ENCODE measurements around the gene NDUFB7. TPM values are rescaled to one million over a fixed set of nuclear protein-coding genes. Genes with fewer than 3 reads are reported as not detected.

Gene NDUFB7
- total RNA-seq (2021) (192 and 248 TPM in 2 replicates), Bru-seq, nascent RNA (percentile 68 among the genes with signal in this experiment), BruChase-seq, experiment 1, labeled RNA remaining after a 2-hour chase (percentile 66 among the genes with signal in this experiment), BruChase-seq, experiment 2, labeled RNA remaining after a 6-hour chase (percentile 75 among the genes with signal in this experiment)
- long read RNA-seq, transcript NDUFB7-201 (3 exons, 531 nt) = major isoform, 288 of 297 reads
- long read RNA-seq, partial matches to known transcripts = 4 of 297 reads
- long read RNA-seq, other reads (novel, unspliced or antisense) = 4 of 297 reads

GRCh38 chr19:14571695-14572490 is at the start of gene NDUFB7:
NDUFB7 (minus strand) TSS chr19:14572066; CDS start chr19:14572000, 66 bp downstream.
- no peaks in the 10 kb centered on the region for H3K27me3 ChIP-seq (ENCODE audit: insufficient read depth, low read depth)
- H3K4me2 ChIP-seq = peak within 1 kb of the TSS; percentile 97
- 0 out of 2 replicates have a peak within 1 kb of the TSS, but pooled peaks have one; percentile 10 for H3K27ac ChIP-seq
- no peaks in the 10 kb centered on the region for H3K36me3 ChIP-seq (ENCODE audit: low read depth)
- no peaks in the 10 kb centered on the region for H3K9me2 ChIP-seq (ENCODE audit: insufficient read depth)
- TF ChIP-seq CTCF (conservative IDR thresholded peaks at IDR 0.05) (peak; percentile 69), EZH2 (IDR thresholded peaks at IDR 0.05; ENCODE audit: low read depth) (no peak)
- CTCF ChIA-PET = interaction anchor here (0.6 to 0.9 kb wide), 2 partner anchors 46 to 62 kb away, joined by 4 to 7 read pairs; no protein-coding TSS in a partner anchor
- peak within 1 kb of the TSS; percentile 66 for H3K4me3 ChIP-seq
- BruUV-seq (replicated peaks) = no TSS peak
- POLR2A ChIA-PET (ENCODE audit: unreplicated experiment) = interaction anchor here (0.6 to 0.7 kb wide), 5 partner anchors 34 to 1626 kb away, joined by 3 to 12 read pairs (median 4); partner anchors contain the start of gene ZNF333
- H4K20me1 ChIP-seq (ENCODE audit: insufficient read depth) = peaks cover 25% of the 10 kb centered on the region
- no peaks in the 10 kb centered on the region for H3K9me3 ChIP-seq (ENCODE audit: insufficient read depth, low read depth)
- peak; percentile 88 to 93 for DNase-seq
- H3F3A ChIP-seq (ENCODE audit: insufficient read depth, low read depth) = peaks cover 43% of the 10 kb centered on the region; the same call in 1 of the 2 replicates
- peaks cover 14% of the 10 kb centered on the region for H3K4me1 ChIP-seq (replicated peaks; ENCODE audit: insufficient read depth)
- intact Hi-C loops (cut with micrococcal nuclease; ENCODE audit: unreplicated experiment) = loop anchor here (1.0 to 5.0 kb wide), 2 partner anchors 300 to 436 kb away; partner anchors contain the start of gene ASF1B
- peak within 1 kb of the TSS; percentile 81 for H2AFZ ChIP-seq
- peaks cover 36% of the 10 kb centered on the region for H3K79me2 ChIP-seq (ENCODE audit: low read depth)

- no peaks in the 10 kb centered on the region for H3K36me3 ChIP-seq (ENCODE audit: low read depth)
- ChIA-PET POLR2A (ENCODE audit: unreplicated experiment) (no interaction called here), CTCF (no interaction called here)
- H3F3A ChIP-seq (ENCODE audit: insufficient read depth, low read depth) = no peaks in the 10 kb centered on the region
- H3K27ac ChIP-seq = no peak overlapping the region
- intact Hi-C loops (cut with micrococcal nuclease; ENCODE audit: unreplicated experiment) = no loop called here
- DNase-seq = no peak
- peaks cover 13% of the 10 kb centered on the region for H3K9me3 ChIP-seq (ENCODE audit: insufficient read depth, low read depth)
- H3K27me3 ChIP-seq (ENCODE audit: insufficient read depth, low read depth) = 0 out of 2 replicates have a peak, but pooled peaks cover 14% of the 10 kb centered on the region
- H3K4me2 ChIP-seq = no peak overlapping the region
- H3K4me1 ChIP-seq (replicated peaks; ENCODE audit: insufficient read depth) = no peaks in the 10 kb centered on the region
- H2AFZ ChIP-seq = no peak overlapping the region
- no peak overlapping the region for H3K4me3 ChIP-seq
- no peaks in the 10 kb centered on the region for H4K20me1 ChIP-seq (ENCODE audit: insufficient read depth)
- H3K79me2 ChIP-seq (ENCODE audit: low read depth) = no peaks in the 10 kb centered on the region
- no TSS peak for BruUV-seq (replicated peaks)
- TF ChIP-seq EZH2 (IDR thresholded peaks at IDR 0.05; ENCODE audit: low read depth) (no peak), CTCF (conservative IDR thresholded peaks at IDR 0.05) (no peak)
- H3K9me2 ChIP-seq (ENCODE audit: insufficient read depth) = no peaks in the 10 kb centered on the region
Measured at GRCh38 chr19:14619404-14619803, 47.5 kb upstream of the NDUFB7 start.

GRCh38 chr19:14616407-14616806 is 44.5 kb upstream of the NDUFB7 start:
- H3K4me3 ChIP-seq = no peak overlapping the region
- intact Hi-C loops (cut with micrococcal nuclease; ENCODE audit: unreplicated experiment) = no loop called here
- DNase-seq = no peak
- H3K27ac ChIP-seq = no peak overlapping the region
- TF ChIP-seq CTCF (conservative IDR thresholded peaks at IDR 0.05) = no peak
- no peak for TF ChIP-seq EZH2 (IDR thresholded peaks at IDR 0.05; ENCODE audit: low read depth)
- no peaks in the 10 kb centered on the region for H3K79me2 ChIP-seq (ENCODE audit: low read depth)
- ChIA-PET CTCF (no interaction called here), POLR2A (ENCODE audit: unreplicated experiment) (no interaction called here)
- H3K9me2 ChIP-seq (ENCODE audit: insufficient read depth) = no peaks in the 10 kb centered on the region
- no peak overlapping the region for H3K4me2 ChIP-seq
- no TSS peak for BruUV-seq (replicated peaks)
- H3K27me3 ChIP-seq (ENCODE audit: insufficient read depth, low read depth) = 0 out of 2 replicates have a peak, but pooled peaks cover 10% of the 10 kb centered on the region
- H3K4me1 ChIP-seq (replicated peaks; ENCODE audit: insufficient read depth) = no peaks in the 10 kb centered on the region
- H4K20me1 ChIP-seq (ENCODE audit: insufficient read depth) = no peaks in the 10 kb centered on the region
- H3K36me3 ChIP-seq (ENCODE audit: low read depth) = no peaks in the 10 kb centered on the region
- no peak overlapping the region for H2AFZ ChIP-seq
- H3K9me3 ChIP-seq (ENCODE audit: insufficient read depth, low read depth) = peaks cover 13% of the 10 kb centered on the region
- no peaks in the 10 kb centered on the region for H3F3A ChIP-seq (ENCODE audit: insufficient read depth, low read depth)
